Fibroblast of lung (primary cell): ENCODE data around the gene SLC25A6. TPM values are rescaled to one million over a fixed set of nuclear protein-coding genes. Genes with fewer than 3 reads are reported as not detected.
"Not testable (repeated sequence)": the region's sequence is repeated elsewhere in the genome, so short reads cannot be mapped to it uniquely, and the experiment has no call there.

Experiments used
- DNase-seq, 2 donors: peaks; one replicate each; pipeline versions ENCODE4 v3.0.0 to v3.0.0-alpha.2; 2010; ENCODE audit warnings: low read depth in 2 of 2
- H2AFZ ChIP-seq: 2 replicates; pipeline ENCODE4 v1.5.1; 2012; ENCODE audit warnings: low read length, control low read depth, inconsistent platforms
- H3K27ac ChIP-seq: 2 replicates; pipeline ENCODE4 v1.5.1; 2011; ENCODE audit warnings: low read length, control low read depth; ENCODE audit not compliant: insufficient read depth
- H3K27me3 ChIP-seq: 2 replicates; pipeline ENCODE4 v1.5.1; 2011; ENCODE audit warnings: mild to moderate bottlenecking, low read length; ENCODE audit not compliant: control insufficient read depth, insufficient read depth
- H3K36me3 ChIP-seq: 2 replicates; pipeline ENCODE4 v1.5.1; 2011; ENCODE audit warnings: low read length; ENCODE audit not compliant: control insufficient read depth, insufficient read depth
- H3K4me1 ChIP-seq: 2 replicates; pipeline ENCODE4 v1.5.1; 2011; ENCODE audit warnings: low read length; ENCODE audit not compliant: control insufficient read depth, insufficient read depth; ENCODE audit errors: extremely low read depth
- H3K4me2 ChIP-seq: 2 replicates; pipeline ENCODE4 v1.5.1; 2011; ENCODE audit warnings: low read length, control low read depth; ENCODE audit not compliant: insufficient read depth; ENCODE audit errors: extremely low read depth
- H3K4me3 ChIP-seq, 4 experiments: fragments of 200-600 bp in 1 of 4; sonication (generic) in 1 of 4; replicated peaks in 1 of 4; 2 replicates each; pipeline ENCODE4 v1.5.1; 2011 to 2016; ENCODE audit warnings: low read length in 4 of 4, low read depth in 3 of 4, mild to moderate bottlenecking in 3 of 4, control low read depth in 2 of 4, inconsistent platforms in 1 of 4, mixed read lengths in 1 of 4; ENCODE audit not compliant: insufficient read depth in 1 of 4; ENCODE audit errors: control extremely low read depth in 1 of 4
- H3K79me2 ChIP-seq: 2 replicates; pipeline ENCODE4 v1.5.1; 2012; ENCODE audit warnings: mild to moderate bottlenecking, low read length, inconsistent platforms; ENCODE audit not compliant: control insufficient read depth, insufficient read depth
- H3K9ac ChIP-seq: 2 replicates; pipeline ENCODE4 v1.5.1; 2011; ENCODE audit warnings: mild to moderate bottlenecking, low read length, control low read depth; ENCODE audit not compliant: insufficient read depth
- H3K9me3 ChIP-seq: 2 replicates; pipeline ENCODE4 v1.5.1; 2012; ENCODE audit warnings: low read depth, low read length; ENCODE audit not compliant: control insufficient read depth, insufficient read depth
- H4K20me1 ChIP-seq: 2 replicates; pipeline ENCODE4 v1.5.1; 2011; ENCODE audit warnings: low read length; ENCODE audit not compliant: control insufficient read depth, insufficient read depth; ENCODE audit errors: extremely low read depth
- EZH2 ChIP-seq: IDR thresholded peaks from 2 replicates; pipeline ENCODE4 v1.5.1; 2012; ENCODE audit warnings: low read length, control low read depth, mild to moderate bottlenecking; ENCODE audit errors: missing control alignments
- polyA plus RNA-seq, 2 donors: library from polyadenylated mRNA; depleted of rRNA in 1 of 2; stranded (reverse) in 1 of 2; unstranded in 1 of 2; fragments of >200 nt; gene quantifications; 2 replicates each; pipeline ENCODE4 v1.2.1, GENCODE V29; 2011 to 2012; ENCODE audit warnings: missing spikeins in 1 of 2
- total RNA-seq: library from RNA; depleted of rRNA; stranded (reverse); fragments of >200 nt; gene quantifications from 2 replicates; pipeline ENCODE4 v1.2.1, GENCODE V29; 2014
- TF ChIP-seq, protein P1 (sequence below), 2 donors: IDR thresholded peaks in 1 of 2; conservative IDR thresholded peaks in 1 of 2; 1 replicate in 1 of 2; 2 replicates in 1 of 2; pipeline ENCODE4 v1.5.1; 2011 to 2012; ENCODE audit warnings: low read length in 2 of 2, control low read depth in 1 of 2, inconsistent platforms in 1 of 2, low read depth in 1 of 2, mild to moderate bottlenecking in 1 of 2

Gene SLC25A6
- total and polyA plus RNA-seq, 2 donors (not counting 1 experiment from before 2014, with no cell fraction given), result 158 to 220 TPM

DNA sequence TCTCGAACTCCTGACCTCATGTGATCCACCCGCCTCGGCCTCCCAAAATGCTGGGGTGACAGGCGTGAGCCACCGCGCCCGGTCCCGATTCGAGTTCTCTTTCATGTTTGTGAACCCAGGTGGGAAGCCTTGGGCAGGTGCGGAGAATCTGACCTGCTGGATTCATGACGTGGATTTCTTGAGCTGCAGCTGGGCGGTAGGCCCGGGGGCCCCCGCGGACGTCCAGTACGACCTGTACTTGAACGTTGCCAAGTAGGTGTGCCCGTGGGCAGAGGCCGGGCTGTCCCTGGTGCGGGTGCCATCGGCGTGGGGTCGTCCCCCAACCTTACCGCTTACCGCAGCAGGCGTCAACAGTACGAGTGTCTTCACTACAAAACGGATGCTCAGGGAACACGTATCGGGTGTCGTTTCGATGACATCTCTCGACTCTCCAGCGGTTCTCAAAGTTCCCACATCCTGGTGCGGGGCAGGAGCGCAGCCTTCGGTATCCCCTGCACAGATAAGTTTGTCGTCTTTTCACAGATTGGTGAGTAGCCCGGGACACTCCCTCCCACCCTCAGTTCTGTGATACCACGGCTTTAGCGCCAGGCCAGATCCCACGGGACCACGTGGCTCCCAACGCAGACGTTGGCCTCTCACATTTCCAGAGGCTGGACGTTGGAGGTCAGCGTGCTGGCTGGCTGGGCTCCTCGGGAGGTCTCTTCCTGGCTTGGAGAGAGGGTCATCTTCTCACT, 39.8 kb downstream of the SLC25A6 start:
- Histone ChIP-seq H2AFZ (no peak overlapping the region), H3K9ac (no peak overlapping the region), H3K4me1 (no peaks in the 10 kb centered on the region), H3K4me3 (no peak overlapping the region), H3K9me3 (no peaks in the 10 kb centered on the region), H4K20me1 (no peaks in the 10 kb centered on the region), H3K27ac (no peak overlapping the region), H3K36me3 (no peaks in the 10 kb centered on the region), H3K4me2 (no peak overlapping the region), H3K79me2 (no peaks in the 10 kb centered on the region), H3K27me3 (no peaks in the 10 kb centered on the region)
- TF ChIP-seq EZH2, result no peak
- TF ChIP-seq, protein P1, sequence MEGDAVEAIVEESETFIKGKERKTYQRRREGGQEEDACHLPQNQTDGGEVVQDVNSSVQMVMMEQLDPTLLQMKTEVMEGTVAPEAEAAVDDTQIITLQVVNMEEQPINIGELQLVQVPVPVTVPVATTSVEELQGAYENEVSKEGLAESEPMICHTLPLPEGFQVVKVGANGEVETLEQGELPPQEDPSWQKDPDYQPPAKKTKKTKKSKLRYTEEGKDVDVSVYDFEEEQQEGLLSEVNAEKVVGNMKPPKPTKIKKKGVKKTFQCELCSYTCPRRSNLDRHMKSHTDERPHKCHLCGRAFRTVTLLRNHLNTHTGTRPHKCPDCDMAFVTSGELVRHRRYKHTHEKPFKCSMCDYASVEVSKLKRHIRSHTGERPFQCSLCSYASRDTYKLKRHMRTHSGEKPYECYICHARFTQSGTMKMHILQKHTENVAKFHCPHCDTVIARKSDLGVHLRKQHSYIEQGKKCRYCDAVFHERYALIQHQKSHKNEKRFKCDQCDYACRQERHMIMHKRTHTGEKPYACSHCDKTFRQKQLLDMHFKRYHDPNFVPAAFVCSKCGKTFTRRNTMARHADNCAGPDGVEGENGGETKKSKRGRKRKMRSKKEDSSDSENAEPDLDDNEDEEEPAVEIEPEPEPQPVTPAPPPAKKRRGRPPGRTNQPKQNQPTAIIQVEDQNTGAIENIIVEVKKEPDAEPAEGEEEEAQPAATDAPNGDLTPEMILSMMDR (conservative IDR thresholded peaks at IDR 0.05 in 1 of 2, IDR thresholded peaks at IDR 0.05 in 1 of 2; ENCODE audit: low read depth in 1 of 2, low read length in 2 of 2), result no peak
- no peak for DNase-seq

GRCh38 chrX:1349606-1350005, 42.3 kb downstream of the SLC25A6 start:
- H3K4me1 ChIP-seq, H3K79me2 ChIP-seq, H3K9me3 ChIP-seq, H4K20me1 ChIP-seq, H3K9ac ChIP-seq, H3K4me2 ChIP-seq, H3K27ac ChIP-seq, DNase-seq, H3K36me3 ChIP-seq, H3K27me3 ChIP-seq, H2AFZ ChIP-seq, H3K4me3 ChIP-seq: not testable (repeated sequence)

- H3K27ac ChIP-seq, result no peak overlapping the region
- no peaks in the 10 kb centered on the region for H3K36me3 ChIP-seq
- H3K4me2 ChIP-seq, result no peak overlapping the region
- H3K9me3 ChIP-seq, result no peaks in the 10 kb centered on the region
- no peak for DNase-seq
- no peaks in the 10 kb centered on the region for H3K4me1 ChIP-seq
- H3K27me3 ChIP-seq, result no peaks in the 10 kb centered on the region
- no peak overlapping the region for H2AFZ ChIP-seq
- no peaks in the 10 kb centered on the region for H3K79me2 ChIP-seq
- TF ChIP-seq, protein P1 (conservative IDR thresholded peaks at IDR 0.05 in 1 of 2, IDR thresholded peaks at IDR 0.05 in 1 of 2; ENCODE audit: low read depth in 1 of 2, low read length in 2 of 2), result no peak
- TF ChIP-seq EZH2, result no peak
- no peak overlapping the region for H3K4me3 ChIP-seq
- no peaks in the 10 kb centered on the region for H4K20me1 ChIP-seq
- H3K9ac ChIP-seq, result no peak overlapping the region
These were observed 50.2 kb downstream of the SLC25A6 start for GRCh38 chrX:1341545-1342184.
